Dedifferentiated amniotic fluid mesenchymal stem cell (primary cell): ENCODE data around the gene LRMDA.
"Not testable (repeated sequence)": the region's sequence is repeated elsewhere in the genome, so short reads cannot be mapped to it uniquely, and the experiment has no call there.

ENCODE experiments used
- DNase-seq: peaks from one replicate; pipeline ENCODE4 v3.0.0-alpha.2; 2016; ENCODE audit errors: extremely low spot score

The LRMDA gene

DNA sequence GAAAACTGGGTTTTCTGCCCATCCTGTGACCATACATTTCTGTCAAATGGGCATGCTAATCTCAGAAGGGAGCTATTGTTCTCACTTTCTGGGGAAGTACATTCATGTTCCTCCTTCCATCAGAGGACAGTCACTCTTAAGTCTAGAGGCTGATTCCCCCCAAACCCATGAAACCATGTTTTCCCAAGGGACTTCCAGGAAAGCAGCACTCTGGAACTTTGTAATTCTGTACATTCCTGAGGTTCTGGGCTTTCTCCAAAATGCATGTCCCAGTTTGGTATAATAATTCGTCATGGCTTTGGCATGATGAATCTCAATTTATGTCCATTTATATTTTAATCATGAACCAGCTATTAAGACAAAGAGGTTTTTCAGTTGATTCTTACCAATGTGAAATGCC lies 688.1 kb downstream of the LRMDA start:
- peak; percentile 82 for DNase-seq

GRCh38 chr10:76122056-76122455 lies 690.6 kb downstream of the LRMDA start:
- no peak for DNase-seq

DNA sequence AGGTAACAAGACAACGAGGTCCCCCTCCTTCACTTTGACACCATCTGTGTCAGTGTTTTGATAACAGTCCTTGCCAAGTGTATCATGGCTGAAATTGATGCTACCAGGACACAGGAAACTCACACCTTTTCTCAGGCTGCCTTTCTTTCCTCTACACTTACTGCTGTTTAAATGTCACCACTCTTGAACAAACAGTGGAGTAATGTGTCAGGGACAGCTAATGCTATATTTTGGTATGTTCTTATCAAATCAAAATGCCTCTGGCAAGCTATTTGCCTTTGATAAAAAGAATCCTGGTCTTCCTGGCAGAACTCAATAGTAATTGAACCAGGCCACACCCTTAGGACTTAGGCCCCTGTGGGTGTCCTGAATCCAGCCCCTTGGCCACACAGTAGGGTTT lies 692.9 kb downstream of the LRMDA start:
- no peak for DNase-seq

DNA sequence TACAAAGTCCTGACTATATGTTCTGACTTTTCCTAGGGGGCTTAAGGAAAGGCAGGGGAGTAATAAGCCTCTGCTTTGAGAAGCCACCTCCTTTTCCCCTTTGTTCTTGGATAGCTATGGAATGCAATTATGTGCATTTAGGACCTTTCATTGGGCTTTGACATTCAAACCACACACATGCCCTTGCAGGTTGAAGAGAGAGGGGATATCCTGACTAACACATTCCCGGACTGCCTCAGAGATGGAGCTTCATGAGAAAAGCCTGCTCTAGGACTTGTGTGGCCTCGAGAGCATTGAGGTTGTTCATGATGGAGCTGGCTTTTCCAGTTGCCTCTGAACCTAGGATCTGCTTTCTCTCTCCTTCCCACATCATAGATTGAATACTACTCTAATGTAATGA lies 694.5 kb downstream of the LRMDA start:
- DNase-seq, result no peak

GRCh38 chr10:76126607-76127527 lies 695.4 kb downstream of the LRMDA start:
- peak; percentile 57 for DNase-seq

DNA sequence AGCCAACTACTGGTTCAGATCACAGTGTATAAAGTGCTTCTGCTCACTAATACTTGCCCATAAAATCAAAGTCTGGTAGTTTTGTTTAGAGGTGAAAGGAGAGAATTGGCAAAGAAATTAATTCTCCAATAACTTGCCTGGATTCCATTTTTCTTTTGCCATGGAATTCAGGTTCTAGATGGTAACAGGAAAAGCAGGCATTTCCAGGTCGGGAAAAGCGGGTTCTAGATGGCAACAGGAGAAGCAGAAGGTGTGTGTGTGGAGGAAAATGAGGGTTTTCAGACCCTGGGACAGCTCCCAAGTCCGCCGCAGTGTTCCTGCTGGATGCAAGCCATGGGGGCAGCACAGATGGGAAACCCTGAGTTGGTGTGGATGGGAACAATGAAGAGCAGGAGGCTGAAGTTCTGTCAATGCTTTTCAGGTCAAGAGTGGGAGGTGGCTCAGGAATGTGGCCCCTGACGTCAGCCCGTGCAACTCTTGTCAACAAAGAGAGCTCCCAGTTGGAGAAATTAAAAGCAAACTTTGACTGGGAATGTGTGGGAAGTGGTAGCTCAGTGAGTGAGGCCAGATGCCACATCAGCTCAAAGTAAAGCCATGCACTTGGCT lies 696.7 kb downstream of the LRMDA start:
- no peak for DNase-seq

DNA sequence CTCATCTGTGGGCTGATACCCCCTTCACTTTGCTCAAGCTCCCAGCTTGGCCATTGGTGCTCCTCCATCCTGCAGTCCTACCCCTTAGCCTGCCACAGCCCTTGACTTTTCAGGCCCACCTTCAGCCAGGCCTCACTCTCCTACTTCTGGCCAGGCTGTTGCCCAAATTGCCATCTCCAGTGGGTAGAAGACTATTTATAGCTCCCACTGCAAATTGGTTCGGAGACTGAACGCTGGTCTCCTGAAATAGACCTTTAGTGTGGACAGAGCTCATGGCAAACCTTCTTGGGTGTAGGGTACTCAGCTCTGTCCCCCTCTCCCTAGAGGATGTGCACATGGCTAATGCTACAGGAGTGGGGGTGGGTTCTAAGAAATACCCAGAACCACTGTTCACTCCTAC lies 697.8 kb downstream of the LRMDA start:
- no peak for DNase-seq

DNA sequence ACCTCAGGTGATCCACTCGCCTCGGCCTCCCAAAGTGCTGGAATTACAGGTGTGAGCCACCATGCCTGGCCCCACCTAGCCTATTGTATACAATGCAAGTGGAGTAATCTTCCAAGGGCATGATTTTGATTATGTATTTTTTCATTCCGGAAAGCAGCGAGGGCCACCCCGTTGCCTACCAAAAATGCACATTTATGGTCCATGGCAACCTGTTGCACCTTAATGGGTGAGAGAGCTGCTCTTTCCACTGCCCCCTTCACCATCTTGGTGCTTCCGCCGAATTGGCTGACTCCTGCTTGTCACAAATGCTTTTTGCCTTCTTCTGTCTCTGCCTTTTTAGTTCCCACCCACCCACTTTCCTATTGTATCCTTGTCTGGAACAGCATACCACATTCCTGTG lies 699.5 kb downstream of the LRMDA start:
- no peak for DNase-seq

- no peak for DNase-seq
Measured at GRCh38 chr10:76133597-76134255, 702.3 kb downstream of the LRMDA start.

- no peak for DNase-seq
Measured at GRCh38 chr10:76136961-76137360, 705.5 kb downstream of the LRMDA start.

DNA sequence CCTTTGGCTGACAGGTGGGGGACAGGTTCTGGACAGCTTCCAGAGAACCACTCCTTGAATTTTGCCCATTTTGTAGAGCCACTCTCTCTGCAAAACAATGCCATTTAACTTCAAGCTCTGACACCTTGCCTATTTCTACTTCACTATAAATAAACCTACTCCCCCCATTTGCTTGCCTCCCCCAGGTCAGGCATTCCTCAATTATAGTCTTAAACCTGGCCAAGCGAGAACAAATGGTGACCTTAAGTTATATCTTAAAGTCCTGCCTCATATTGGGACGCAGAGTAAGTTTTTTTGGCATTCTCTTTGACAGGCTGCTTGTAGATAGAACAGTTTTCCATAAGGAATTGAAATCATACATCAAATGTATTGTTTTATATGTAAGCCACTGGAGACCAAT lies 706.9 kb downstream of the LRMDA start:
- no peak for DNase-seq

DNA sequence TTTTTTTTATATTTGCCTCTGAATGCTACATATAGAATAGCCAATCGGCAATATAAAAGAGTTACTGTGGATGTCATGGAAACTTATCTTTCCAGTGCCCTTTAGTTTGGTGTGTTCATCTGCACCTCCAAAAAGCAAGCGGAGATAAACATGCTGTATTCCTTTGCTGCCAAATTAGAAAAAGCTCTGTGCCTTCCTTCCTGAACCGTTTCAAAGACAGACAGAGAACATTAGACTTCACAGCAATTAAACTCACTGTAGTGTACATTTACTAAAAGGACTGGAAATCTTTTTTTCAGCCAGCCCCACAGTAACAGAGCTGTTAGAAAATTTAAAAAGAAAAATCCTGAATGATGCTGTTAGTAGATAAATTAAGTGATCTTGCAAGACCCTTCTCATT lies 707.5 kb downstream of the LRMDA start:
- no peak for DNase-seq

- DNase-seq, result no peak
Measured at GRCh38 chr10:76139431-76139830, 708.0 kb downstream of the LRMDA start.

DNA sequence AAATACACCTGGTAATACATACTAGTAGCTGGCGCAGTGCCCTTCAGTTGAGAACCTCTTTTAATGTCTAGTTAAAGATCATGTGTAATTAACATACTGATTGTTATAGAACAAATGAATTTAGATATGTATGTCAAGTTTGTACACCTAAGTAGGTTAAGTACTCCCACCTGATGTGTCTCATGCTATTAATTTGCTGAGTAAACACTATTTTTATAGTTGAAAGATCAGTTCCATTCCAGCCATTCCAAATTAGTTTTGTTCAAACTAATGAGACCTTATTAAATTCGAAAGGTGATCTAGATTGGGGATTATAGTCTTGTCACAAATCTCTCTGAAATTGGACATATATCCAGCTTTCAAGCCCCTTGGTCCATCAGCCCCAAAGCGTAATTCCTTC lies 710.0 kb downstream of the LRMDA start:
- DNase-seq, result no peak

GRCh38 chr10:76148217-76148616 lies 716.8 kb downstream of the LRMDA start:
- DNase-seq, result not testable (repeated sequence)

GRCh38 chr10:76149182-76149581 lies 717.8 kb downstream of the LRMDA start:
- no peak for DNase-seq

DNA sequence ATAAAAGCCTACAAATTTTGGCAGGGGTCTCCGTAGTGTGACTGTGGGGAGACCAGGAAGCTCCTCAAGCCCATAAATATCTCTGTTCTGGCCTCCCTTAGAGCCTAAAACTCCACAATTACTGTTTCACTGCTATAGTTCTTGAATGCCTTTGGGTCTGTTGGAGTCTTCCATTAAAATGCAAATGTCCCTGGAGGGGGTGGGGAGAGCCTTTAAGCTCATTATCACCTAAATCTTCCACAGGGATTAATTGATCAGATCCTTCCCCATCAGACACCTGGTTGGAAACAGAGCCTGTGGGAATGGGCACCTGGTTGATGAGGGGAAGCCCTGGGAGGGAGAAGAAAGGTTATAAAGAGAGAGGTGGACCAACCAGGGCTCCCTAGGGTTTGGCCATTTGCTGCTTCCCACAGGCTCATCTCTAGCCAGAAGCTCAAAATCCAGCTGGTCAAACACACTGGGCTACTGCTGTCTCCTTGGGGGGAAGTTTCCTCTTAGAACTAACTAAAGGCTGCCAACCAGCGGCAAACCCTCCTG lies 718.2 kb downstream of the LRMDA start:
- DNase-seq, result no peak

DNA sequence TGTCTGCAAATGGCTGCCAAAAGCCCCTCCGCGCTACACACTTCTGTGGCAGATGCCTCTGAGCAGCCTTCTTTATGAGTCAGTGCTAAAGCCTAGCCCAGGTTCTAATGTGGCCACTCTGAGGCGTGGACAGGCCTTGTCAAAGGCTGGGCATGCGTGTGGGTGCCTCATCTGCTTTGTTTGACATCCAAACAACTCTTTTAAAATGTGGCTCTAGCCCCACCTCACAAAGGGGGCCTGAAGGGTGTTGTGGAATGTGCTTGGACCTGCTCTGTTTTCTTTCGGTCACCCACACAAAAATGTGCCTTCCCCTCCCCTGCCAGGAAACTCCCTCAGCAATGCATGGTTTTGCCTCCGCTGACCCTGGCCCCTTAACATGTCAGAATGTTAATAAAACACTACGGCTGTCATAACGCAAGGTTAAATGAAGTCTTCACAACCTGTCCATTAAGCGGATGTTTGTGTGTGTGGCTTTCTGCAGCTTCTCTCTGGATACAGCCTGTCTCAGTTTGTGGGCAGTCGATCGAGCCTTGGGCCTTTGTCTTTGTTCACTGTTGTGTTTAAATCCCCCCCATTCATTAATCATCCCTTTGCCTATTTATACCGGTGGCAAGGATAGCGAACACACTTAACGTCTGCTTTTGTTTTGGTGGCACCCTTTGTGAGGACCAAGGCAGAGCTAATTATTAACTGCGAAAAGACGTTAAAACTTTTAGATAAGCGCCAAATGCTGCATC lies 718.9 kb downstream of the LRMDA start:
- no peak for DNase-seq

DNA sequence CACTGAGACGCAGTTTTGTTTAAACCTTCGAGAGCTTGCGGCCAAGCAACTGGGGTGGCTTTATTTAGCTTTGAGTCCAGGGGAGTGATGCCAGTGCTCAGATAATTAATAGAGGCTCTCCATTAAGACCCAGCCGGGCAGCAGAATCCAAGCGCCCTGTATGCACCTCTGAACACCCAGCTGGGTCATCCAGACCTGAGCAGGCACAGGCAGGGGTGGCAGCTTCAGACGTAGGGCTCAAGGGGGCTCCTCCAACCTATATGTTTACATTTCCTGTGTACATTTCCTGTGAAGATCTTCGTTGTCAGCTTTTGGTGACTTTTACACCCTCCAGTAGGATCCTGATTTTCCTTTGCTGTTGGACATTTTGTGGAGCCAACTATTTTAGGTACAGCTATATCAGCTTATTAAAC lies 719.5 kb downstream of the LRMDA start:
- DNase-seq, result no peak

- no peak for DNase-seq
Measured at GRCh38 chr10:76152186-76152585, 720.8 kb downstream of the LRMDA start.

DNA sequence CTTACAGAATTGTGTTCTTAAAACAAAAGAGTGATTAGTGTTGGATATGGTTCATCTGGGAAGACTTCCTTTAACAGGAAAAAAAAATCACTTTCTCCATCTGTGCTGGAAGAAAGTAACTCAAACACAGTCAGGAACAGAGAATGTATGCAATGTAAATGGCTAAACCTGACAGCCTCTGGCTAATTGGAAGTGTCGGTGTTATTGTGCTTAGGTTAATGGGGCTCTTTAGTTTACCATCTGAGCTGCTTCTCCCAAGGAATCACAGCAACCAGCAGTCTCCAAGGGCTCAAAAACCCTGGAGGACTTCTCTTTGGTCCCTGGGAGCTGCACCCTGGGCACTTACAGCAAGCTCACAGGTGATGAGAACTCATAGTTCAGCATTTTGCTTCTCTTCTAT lies 724.5 kb downstream of the LRMDA start:
- DNase-seq, result no peak
